Measurements from ENCODE around the gene KCNH4. TPM values are rescaled to one million over a fixed set of nuclear protein-coding genes. Genes with fewer than 3 reads are reported as not detected.
A peak's percentile ranks its signal among the peaks of the same experiment; 100 is the strongest.

The KCNH4 gene
- total RNA-seq, 1 donor from 2014 or later: not detected

DNA sequence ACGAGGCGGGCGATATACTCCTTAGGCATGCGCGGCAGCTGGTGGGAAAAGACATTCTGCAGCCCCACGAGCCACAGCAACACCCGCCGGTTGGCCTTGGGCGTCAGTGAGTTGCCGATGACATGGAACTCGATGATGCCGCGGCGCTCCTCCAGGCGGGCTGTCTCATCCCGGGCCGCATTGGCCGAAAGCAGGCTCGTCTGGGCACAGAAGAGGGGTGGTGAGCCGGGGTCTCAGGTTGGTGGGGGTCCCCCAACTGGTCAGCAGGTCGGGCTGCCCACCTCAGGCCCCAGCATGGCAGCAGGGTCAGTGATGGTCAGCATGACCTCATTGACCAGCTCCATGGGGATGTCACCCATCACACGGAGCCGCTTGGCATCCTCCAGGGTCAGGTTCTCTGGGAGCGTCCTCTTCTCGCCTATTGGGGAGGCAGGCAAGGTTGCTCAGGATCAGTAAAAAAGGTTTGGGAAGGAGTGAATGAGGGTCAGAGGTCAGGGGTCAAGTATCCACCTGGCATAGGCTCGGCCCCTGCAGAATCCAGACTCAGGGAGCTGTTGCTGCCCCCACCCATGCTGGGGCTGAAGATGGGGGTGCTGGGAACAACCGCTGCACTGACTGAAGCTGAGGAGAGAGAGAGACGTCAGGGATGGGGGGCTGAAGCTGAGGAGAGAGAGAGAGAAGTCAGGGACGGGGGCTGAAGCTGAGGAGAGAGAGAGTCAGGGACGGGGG lies 63.4 kb downstream of the KCNH4 start:
- TF ChIP-seq, protein P1, sequence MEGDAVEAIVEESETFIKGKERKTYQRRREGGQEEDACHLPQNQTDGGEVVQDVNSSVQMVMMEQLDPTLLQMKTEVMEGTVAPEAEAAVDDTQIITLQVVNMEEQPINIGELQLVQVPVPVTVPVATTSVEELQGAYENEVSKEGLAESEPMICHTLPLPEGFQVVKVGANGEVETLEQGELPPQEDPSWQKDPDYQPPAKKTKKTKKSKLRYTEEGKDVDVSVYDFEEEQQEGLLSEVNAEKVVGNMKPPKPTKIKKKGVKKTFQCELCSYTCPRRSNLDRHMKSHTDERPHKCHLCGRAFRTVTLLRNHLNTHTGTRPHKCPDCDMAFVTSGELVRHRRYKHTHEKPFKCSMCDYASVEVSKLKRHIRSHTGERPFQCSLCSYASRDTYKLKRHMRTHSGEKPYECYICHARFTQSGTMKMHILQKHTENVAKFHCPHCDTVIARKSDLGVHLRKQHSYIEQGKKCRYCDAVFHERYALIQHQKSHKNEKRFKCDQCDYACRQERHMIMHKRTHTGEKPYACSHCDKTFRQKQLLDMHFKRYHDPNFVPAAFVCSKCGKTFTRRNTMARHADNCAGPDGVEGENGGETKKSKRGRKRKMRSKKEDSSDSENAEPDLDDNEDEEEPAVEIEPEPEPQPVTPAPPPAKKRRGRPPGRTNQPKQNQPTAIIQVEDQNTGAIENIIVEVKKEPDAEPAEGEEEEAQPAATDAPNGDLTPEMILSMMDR (IDR thresholded peaks at IDR 0.05; ENCODE audit: insufficient read depth, low read length, poor library complexity, severe bottlenecking): no peak
- Histone ChIP-seq H3K4me3 (ENCODE audit: low read depth, low read length) (no peak overlapping the region), H3K36me3 (ENCODE audit: control insufficient read depth, insufficient read depth, low read length) (no peaks in the 10 kb centered on the region), H3K27me3 (ENCODE audit: control insufficient read depth, insufficient read depth, low read length) (no peaks in the 10 kb centered on the region)
- no peak for DNase-seq (ENCODE audit: low read depth)

DNA sequence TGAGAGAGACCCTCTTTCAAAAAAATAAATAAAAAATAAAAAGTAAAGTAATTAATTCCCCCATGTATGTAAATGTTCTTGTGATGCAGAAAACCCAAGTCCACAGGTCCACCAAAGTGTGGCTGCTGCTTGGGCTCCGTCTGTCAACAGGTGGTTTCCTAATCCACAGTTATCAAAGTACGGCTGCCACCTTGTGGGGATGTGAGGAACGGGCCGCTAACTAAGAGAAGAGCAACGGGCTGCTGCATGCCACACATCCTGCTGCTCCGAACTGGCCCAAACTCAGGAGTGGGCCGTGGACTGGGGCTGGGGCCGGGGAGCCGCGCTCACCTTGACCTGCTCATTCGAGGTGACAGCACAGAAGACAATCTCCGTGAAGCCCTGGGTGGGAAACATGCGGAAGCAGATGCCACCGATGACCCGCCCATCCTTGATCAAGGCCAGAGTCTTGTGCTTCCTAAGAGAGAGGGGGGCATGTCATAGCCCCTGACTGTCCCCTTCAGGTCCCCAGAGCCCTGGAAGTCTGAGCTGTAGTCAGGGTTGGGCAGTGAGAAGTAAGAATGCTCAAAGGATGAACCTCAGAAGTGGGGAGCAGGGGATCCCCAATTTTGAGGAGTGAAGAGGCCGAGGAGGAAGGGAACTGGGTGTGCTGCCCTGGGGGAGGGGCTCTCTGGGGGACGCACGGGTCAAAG lies 64.1 kb downstream of the KCNH4 start:
- Histone ChIP-seq H3K27me3 (ENCODE audit: control insufficient read depth, insufficient read depth, low read length) (no peaks in the 10 kb centered on the region), H3K4me3 (ENCODE audit: low read depth, low read length) (no peak overlapping the region), H3K36me3 (ENCODE audit: control insufficient read depth, insufficient read depth, low read length) (no peaks in the 10 kb centered on the region)
- TF ChIP-seq, protein P1 (IDR thresholded peaks at IDR 0.05; ENCODE audit: insufficient read depth, low read length, poor library complexity, severe bottlenecking): peak; percentile 86
- no peak for DNase-seq (ENCODE audit: low read depth)

DNA sequence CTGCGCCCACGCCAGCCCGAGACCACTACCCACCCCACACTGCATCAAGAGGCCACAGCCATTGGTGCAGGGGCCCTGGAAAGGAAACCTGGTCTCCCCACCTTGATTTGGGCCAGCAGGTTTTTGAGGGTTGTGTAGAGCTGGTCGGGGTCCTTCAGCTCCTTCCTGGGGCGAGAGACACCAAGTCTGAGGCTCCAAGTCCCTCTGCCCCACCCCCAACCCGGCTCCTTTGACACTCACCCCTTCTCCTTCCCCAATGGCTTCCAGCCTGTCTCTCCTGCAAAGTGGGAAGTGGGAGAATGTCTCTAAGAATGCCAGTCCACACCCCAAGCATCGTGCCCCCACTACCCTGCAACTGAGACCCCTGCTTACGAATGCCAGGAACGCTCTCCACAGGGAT lies 66.8 kb downstream of the KCNH4 start:
- Histone ChIP-seq H3K27me3 (ENCODE audit: control insufficient read depth, insufficient read depth, low read length) (no peaks in the 10 kb centered on the region), H3K4me3 (ENCODE audit: low read depth, low read length) (no peak overlapping the region), H3K36me3 (ENCODE audit: control insufficient read depth, insufficient read depth, low read length) (no peaks in the 10 kb centered on the region)
- no peak for DNase-seq (ENCODE audit: low read depth)
- TF ChIP-seq, protein P1 (IDR thresholded peaks at IDR 0.05; ENCODE audit: insufficient read depth, low read length, poor library complexity, severe bottlenecking): no peak

DNA sequence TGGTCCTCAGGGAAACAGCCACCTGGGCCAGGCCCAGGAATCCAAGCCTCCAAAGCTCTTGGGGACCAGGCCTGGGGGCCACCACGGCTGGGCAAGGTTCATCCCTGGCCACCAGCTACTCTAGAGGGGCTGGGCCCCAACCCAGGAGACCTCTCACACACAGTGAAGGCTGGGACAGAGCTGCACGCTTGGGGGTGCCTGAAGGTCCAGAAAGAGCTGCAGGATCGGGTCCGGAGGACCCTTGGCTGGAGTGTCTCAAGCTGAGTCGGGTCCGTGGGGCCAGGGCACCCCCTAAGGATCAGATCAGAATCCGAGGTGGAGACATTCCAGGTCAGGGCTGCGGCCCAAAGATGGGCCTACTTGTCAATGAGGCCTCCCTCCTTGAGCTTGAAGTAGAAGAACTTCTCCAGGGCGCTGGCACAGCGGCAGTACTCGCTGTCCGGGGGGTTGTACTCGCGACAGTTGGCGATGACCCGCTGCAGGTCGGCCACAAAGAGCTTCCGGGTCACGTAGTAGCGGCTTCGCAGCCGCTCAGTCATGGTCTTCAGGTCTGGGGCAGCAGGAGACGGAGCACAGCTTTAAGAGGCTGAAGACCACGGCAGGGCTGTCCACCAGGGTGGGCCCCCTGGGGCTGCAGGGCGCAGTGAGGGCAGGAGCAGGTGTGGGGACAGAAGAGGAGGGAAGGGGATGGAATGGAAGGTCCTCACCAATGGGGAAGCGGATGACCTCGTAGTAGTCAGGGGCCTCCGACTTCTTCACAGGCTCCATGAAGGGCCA lies 67.5 kb downstream of the KCNH4 start:
- TF ChIP-seq, protein P1 (IDR thresholded peaks at IDR 0.05; ENCODE audit: insufficient read depth, low read length, poor library complexity, severe bottlenecking): no peak
- no peak for DNase-seq (ENCODE audit: low read depth)

DNA sequence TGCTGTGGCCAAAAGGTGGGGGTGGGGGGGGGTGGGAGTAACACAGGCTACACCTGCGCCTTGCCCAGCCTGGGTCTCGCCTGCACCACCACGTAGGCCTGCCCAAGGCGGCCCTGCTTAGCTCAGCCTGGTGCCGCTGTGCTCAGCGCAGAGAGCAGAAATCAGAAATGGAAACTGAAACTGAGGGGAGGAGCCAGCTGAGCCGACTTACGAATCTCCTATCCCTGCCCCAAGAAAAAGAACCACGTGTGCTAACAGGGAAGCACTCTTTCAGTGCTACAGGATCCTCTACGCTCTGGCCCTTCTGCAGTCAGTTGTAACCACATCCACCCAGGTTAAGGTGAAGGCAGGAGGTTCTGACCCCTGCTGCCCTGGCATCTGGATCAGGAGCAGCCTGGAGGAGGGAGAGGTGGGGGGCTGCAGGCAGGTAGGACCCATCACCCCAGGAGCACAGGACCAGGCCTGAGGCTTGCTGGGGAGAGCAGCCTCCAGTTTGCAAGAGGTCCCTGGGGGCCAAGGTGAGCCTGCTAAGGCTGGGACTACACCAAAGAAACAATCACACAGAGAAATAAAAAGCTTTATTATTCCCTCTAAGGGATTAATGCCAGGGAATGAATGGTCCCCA lies 68.3 kb downstream of the KCNH4 start, which contains the start of gene DHX58:
DHX58 (minus strand) TSS at position 163 of the 625 bp plus-strand sequence. CDS start 822 bp downstream, outside the sequence.
- DNase-seq (ENCODE audit: low read depth): no peak
- TF ChIP-seq, protein P1 (IDR thresholded peaks at IDR 0.05; ENCODE audit: insufficient read depth, low read length, poor library complexity, severe bottlenecking): no peak
- Histone ChIP-seq H3K36me3 (ENCODE audit: control insufficient read depth, insufficient read depth, low read length) (no peaks in the 10 kb centered on the region), H3K27me3 (ENCODE audit: control insufficient read depth, insufficient read depth, low read length) (no peaks in the 10 kb centered on the region), H3K4me3 (ENCODE audit: low read depth, low read length) (peak within 1 kb of the TSS; percentile 21)

More for the DNA sequence above, 67.5 kb downstream of the KCNH4 start:
- no peaks in the 10 kb centered on the region for H3K36me3 ChIP-seq (ENCODE audit: control insufficient read depth, insufficient read depth, low read length)
- no peaks in the 10 kb centered on the region for H3K27me3 ChIP-seq (ENCODE audit: control insufficient read depth, insufficient read depth, low read length)
- no peak overlapping the region for H3K4me3 ChIP-seq (ENCODE audit: low read depth, low read length)

Data from kidney epithelial cell (primary cell).